IMR-90 (cell line): ENCODE data around the gene IFT25.

Experiments used
- BHLHE40 ChIP-seq: fragments of 150-350 bp; IDR thresholded peaks from 2 replicates; pipeline ENCODE4 v1.6.1; 2016; ENCODE audit warnings: mild to moderate bottlenecking, low read depth, low read length
- CEBPB ChIP-seq: IDR thresholded peaks from 2 replicates; pipeline ENCODE4 v1.6.1; 2012; ENCODE audit warnings: low read depth, low read length, improper control_type of control experiment
- CTCF ChIP-seq: conservative IDR thresholded peaks from 2 replicates; pipeline ENCODE4 v1.5.1; 2012; ENCODE audit warnings: mild to moderate bottlenecking, low read depth, low read length, improper control_type of control experiment
- FOS ChIP-seq: fragments of 150-350 bp; IDR thresholded peaks from 2 replicates; pipeline ENCODE4 v1.6.1; 2016; ENCODE audit warnings: low read depth, low read length
- MXI1 ChIP-seq: IDR thresholded peaks from 2 replicates; pipeline ENCODE4 v1.6.1; 2012; ENCODE audit warnings: low read depth, mild to moderate bottlenecking, low read length, moderate library complexity, borderline replicate concordance
- NFE2L2 ChIP-seq: fragments of 150-350 bp; IDR thresholded peaks from 2 replicates; pipeline ENCODE4 v1.6.1; 2016; ENCODE audit warnings: low read depth, mild to moderate bottlenecking, low read length
- POLR2A ChIP-seq: IDR thresholded peaks from 2 replicates; pipeline ENCODE4 v1.6.1; 2012; ENCODE audit warnings: mild to moderate bottlenecking, low read depth, low read length
- RAD21 ChIP-seq: IDR thresholded peaks from 2 replicates; pipeline ENCODE4 v1.6.1; 2012; ENCODE audit warnings: low read length, improper control_type of control experiment
- RFX5 ChIP-seq: IDR thresholded peaks from 2 replicates; pipeline ENCODE4 v1.8.0; 2012; ENCODE audit warnings: low read depth, mild to moderate bottlenecking, low read length, moderate library complexity
- USF2 ChIP-seq: fragments of 150-350 bp; IDR thresholded peaks from 2 replicates; pipeline ENCODE4 v1.6.1; 2017; ENCODE audit warnings: mild to moderate bottlenecking, antibody characterized with exemption, low read length, low read depth

GRCh38 chr1:53909946-53910345, 35.6 kb downstream of the IFT25 start:
- TF ChIP-seq CEBPB: peak; percentile 57
- TF ChIP-seq RAD21: no peak
- no peak for TF ChIP-seq CTCF
- TF ChIP-seq MXI1: no peak
- no peak for TF ChIP-seq POLR2A
- TF ChIP-seq NFE2L2: no peak
- no peak for TF ChIP-seq FOS
- no peak for TF ChIP-seq USF2
- no peak for TF ChIP-seq RFX5
- TF ChIP-seq BHLHE40: no peak
